ENCODE data around the gene RTN4.

GRCh38 chr2:54969295-54969939 lies 80.8 kb downstream of the RTN4 start:
- TF ChIP-seq POLR2A (IDR thresholded peaks at IDR 0.05) (no peak), POLR2AphosphoS5 (IDR thresholded peaks at IDR 0.05; ENCODE audit: insufficient read depth in 1 of 2, low read depth in 1 of 2) (no peak)
- TF ChIP-seq, protein P1, sequence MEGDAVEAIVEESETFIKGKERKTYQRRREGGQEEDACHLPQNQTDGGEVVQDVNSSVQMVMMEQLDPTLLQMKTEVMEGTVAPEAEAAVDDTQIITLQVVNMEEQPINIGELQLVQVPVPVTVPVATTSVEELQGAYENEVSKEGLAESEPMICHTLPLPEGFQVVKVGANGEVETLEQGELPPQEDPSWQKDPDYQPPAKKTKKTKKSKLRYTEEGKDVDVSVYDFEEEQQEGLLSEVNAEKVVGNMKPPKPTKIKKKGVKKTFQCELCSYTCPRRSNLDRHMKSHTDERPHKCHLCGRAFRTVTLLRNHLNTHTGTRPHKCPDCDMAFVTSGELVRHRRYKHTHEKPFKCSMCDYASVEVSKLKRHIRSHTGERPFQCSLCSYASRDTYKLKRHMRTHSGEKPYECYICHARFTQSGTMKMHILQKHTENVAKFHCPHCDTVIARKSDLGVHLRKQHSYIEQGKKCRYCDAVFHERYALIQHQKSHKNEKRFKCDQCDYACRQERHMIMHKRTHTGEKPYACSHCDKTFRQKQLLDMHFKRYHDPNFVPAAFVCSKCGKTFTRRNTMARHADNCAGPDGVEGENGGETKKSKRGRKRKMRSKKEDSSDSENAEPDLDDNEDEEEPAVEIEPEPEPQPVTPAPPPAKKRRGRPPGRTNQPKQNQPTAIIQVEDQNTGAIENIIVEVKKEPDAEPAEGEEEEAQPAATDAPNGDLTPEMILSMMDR (IDR thresholded peaks at IDR 0.05) = no peak
